GM10847 (cell line): ENCODE results near the gene TRIM15.

Source experiments
- POLR2A ChIP-seq: IDR thresholded peaks from 2 replicates; pipeline ENCODE4 v1.6.1; 2011; ENCODE audit not compliant: insufficient read length; ENCODE audit errors: extremely low read depth

TRIM15 gene

GRCh38 chr6:30163090-30163917, at the start of gene TRIM15:
TSS of gene TRIM15 (plus strand) at chr6:30163546. CDS start at chr6:30163685, 139 bp downstream.
- no peak for TF ChIP-seq POLR2A

- TF ChIP-seq POLR2A, result no peak
These were observed 49.5 kb upstream of the TRIM15 start for GRCh38 chr6:30113841-30114240.

- no peak for TF ChIP-seq POLR2A
These were observed 46.6 kb upstream of the TRIM15 start for GRCh38 chr6:30116724-30117123.

DNA sequence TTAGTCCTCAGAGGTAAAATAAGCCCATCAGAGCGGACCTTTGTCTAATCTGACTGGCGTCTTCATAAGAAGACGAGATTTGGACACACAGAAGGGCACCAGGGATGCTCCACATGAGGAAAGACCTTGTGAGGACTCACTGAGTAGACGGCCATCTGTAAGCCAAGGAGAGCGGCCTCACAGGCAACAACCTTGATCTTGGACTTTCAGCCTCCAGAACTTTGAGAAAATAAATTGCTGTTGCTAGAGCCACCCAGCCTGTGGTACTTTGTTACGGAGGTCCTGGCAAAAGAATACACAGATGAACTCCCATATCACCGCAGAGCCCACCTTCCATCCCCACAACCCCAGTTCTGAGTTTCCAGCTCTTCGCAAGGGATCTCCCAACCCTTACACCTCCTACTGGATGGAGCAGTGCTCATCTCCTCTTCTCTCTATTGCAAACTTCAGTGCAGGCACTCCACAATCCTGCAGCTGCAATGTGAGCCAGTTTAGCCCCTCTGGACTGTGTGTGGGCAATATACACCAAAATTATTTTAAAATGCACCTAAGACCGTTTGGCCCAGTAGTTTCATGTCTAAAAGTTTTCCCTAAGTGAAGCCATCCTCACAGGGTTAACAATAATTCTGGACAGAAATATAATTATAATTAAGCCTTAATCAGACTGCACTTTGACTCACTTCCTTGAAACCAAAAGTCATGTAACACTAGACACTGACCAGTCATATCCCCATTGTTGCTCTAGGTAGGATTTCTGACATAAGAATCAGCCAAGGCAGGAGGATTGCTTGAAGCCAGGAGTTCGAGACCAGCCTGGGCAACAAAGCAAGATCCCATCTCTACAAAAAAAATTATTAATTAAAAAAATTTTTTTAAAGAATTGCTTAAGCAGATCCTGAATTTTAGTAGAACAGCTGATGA, 41.6 kb upstream of the TRIM15 start:
- TF ChIP-seq POLR2A, result no peak

DNA sequence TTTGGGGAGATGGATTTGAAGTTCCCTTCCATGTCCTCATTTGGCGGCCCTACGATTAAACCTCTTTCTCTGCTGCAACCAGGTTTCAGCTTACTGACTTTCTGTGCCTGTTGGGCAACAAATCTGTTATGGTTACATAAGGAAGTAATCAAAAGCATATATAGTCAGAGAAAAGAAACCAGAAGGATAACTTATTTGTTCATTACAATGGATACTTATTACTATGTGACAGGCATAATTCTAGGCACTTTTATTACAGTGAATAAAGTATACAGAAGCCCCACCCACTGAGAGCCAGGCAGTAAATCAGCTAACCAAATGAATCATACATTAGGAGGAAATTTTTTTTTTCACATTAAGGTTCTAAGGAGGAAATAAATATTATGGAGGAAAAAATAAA, 40.8 kb upstream of the TRIM15 start:
- TF ChIP-seq POLR2A, result no peak

GRCh38 chr6:30127238-30128093, 35.9 kb upstream of the TRIM15 start:
- no peak for TF ChIP-seq POLR2A

DNA sequence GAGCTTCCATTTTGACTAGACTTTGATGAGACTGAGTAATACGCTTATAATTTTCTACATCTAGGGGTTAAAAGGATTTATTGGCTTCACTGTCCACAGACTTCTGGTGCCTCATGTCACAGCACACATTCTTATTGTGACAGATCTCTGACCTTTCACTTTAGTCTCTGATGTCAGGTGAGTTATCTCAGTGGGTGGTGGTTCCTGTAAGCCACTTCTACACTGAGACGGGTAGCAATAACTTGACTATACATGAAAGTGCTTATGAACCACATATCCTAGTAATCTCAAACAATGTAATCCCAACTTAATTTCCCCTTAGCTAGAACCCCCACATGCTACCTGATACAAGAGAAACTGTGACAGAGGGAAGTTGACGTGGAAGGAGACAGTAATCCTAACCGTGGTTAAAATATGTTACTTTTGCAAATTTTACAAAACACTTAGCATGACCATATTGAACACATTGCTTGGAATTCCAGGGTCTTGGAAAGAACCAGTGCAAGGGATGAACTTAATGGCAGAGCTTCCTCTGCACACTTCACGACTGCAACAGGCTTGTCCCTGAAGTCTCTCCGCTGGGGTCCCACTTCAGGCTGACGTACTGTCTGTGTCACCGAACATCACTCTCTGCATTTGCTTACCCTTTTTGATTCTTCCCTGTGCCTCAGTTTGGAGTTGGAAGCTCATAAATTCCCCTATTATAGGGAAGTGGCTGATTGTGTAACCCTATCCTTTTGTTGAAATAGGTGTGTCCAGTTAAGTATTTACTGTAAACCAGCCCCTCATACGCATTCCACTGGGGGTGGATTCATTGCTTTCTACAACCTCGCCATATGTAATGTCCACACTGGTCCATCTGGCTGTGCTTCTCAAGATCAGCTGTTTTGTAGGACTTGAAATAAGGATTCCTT, 33.8 kb upstream of the TRIM15 start:
- no peak for TF ChIP-seq POLR2A

- no peak for TF ChIP-seq POLR2A
These were observed 33.1 kb upstream of the TRIM15 start for GRCh38 chr6:30130179-30130679.

GRCh38 chr6:30130887-30131862, 32.2 kb upstream of the TRIM15 start:
- no peak for TF ChIP-seq POLR2A

DNA sequence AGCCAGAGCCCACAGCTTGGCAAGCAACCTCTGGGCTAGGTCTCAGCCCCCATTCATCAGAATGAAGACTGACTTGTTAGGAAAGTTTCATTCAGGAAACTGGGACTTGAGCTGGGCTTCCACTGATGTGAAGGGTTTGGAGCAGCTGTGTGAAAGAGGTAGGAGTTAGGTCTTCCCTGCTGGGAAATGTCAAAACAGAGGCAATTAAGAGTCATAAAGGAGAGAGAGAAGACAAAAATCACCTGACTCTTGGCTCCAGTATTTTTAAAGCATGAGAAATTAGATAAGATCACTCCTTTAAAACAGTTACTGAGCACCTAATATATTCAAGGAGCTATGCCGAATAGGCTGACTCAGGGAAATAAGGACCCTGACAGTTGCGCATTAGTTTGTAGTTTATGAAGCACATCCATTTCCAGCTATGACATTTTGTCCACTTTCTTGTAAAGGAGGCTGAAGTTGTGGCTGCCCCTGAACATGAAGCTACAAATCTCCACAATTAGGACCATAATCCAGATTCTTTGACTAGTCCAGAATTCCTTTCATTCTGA, 31.3 kb upstream of the TRIM15 start:
- TF ChIP-seq POLR2A, result no peak

GRCh38 chr6:30135147-30135546, 28.2 kb upstream of the TRIM15 start:
- TF ChIP-seq POLR2A, result no peak

DNA sequence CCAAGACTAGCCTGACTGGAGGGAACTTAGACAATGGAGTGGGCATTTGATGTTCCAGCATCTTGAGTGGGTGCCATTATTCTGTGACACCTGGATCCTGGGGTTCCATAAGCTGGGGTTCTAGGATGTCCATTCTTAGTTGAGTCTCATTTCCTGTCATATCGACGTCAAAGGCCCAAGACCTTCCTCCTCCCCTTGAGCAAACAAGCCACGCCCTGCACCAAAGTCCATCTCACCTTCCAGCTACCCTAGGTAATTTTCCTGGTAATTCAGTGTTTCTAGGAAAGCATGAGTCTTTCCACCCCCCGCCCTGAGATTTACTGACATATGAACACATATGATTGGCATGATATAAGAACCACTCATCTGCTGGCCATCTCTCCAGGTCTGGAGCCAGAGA, 27.6 kb upstream of the TRIM15 start, which contains the start of gene TRIM40:
TSS of gene TRIM40 (plus strand) at position 384 of the 400 bp plus-strand sequence. CDS start 897 bp downstream, outside the sequence.
- no peak for TF ChIP-seq POLR2A
